ENCODE data around the gene LARP4. TPM values are rescaled to one million over a fixed set of nuclear protein-coding genes. Genes with fewer than 3 reads are reported as not detected.

The LARP4 gene
- polyA plus RNA-seq, 1 donor from 2014 or later = 17.8 TPM

GRCh38 chr12:50528800-50529199 lies 128.1 kb downstream of the LARP4 start:
- Histone ChIP-seq H3K9ac (ENCODE audit: low read length) (no peak overlapping the region), H3K9me3 (ENCODE audit: low read length) (no peaks in the 10 kb centered on the region), H3K4me3 (ENCODE audit: low read length) (no peak overlapping the region), H3K27ac (ENCODE audit: low read length) (no peak overlapping the region), H3K4me2 (ENCODE audit: low read length) (no peak overlapping the region), H3K9me2 (ENCODE audit: insufficient read depth, low read length) (no peaks in the 10 kb centered on the region), H4K20me1 (ENCODE audit: insufficient read depth) (peaks cover 4% of the 10 kb centered on the region), H2AFZ (ENCODE audit: low read depth, low read length) (no peak overlapping the region), H3K36me3 (ENCODE audit: insufficient read depth, low read length) (no peaks in the 10 kb centered on the region), H3K27me3 (ENCODE audit: insufficient read depth, low read depth, low read length) (no peaks in the 10 kb centered on the region), H3K79me2 (replicated peaks; ENCODE audit: insufficient read depth, low read length) (peaks cover 28% of the 10 kb centered on the region), H3F3A (ENCODE audit: insufficient read depth, low read length, poor library complexity, severe bottlenecking) (no peaks in the 10 kb centered on the region)
- TF ChIP-seq TAF1 (IDR thresholded peaks at IDR 0.05; ENCODE audit: low read depth) (no peak), SMC3 (conservative IDR thresholded peaks at IDR 0.05; ENCODE audit: poor library complexity) (no peak), RAD21 (conservative IDR thresholded peaks at IDR 0.05) (no peak), EZH2 (IDR thresholded peaks at IDR 0.05; ENCODE audit: borderline replicate concordance, insufficient read depth, low read length, poor library complexity, severe bottlenecking) (no peak), CTCF (IDR thresholded peaks at IDR 0.05; ENCODE audit: poor library complexity, severe bottlenecking) (no peak), MXI1 (conservative IDR thresholded peaks at IDR 0.05; ENCODE audit: poor library complexity, severe bottlenecking) (no peak), POLR2AphosphoS5 (IDR thresholded peaks at IDR 0.05) (no peak), EP300 (conservative IDR thresholded peaks at IDR 0.05; ENCODE audit: poor library complexity, severe bottlenecking) (no peak), REST (IDR thresholded peaks at IDR 0.05; ENCODE audit: borderline replicate concordance) (no peak)

GRCh38 chr12:50529345-50529744 lies 128.7 kb downstream of the LARP4 start:
- H3F3A ChIP-seq (ENCODE audit: insufficient read depth, low read length, poor library complexity, severe bottlenecking) = no peaks in the 10 kb centered on the region
- H3K9me3 ChIP-seq (ENCODE audit: low read length) = no peaks in the 10 kb centered on the region
- no peaks in the 10 kb centered on the region for H3K27me3 ChIP-seq (ENCODE audit: insufficient read depth, low read depth, low read length)
- H3K79me2 ChIP-seq (replicated peaks; ENCODE audit: insufficient read depth, low read length) = peaks cover 30% of the 10 kb centered on the region
- peaks cover 4% of the 10 kb centered on the region for H4K20me1 ChIP-seq (ENCODE audit: insufficient read depth)
- no peaks in the 10 kb centered on the region for H3K36me3 ChIP-seq (ENCODE audit: insufficient read depth, low read length)
- H3K9me2 ChIP-seq (ENCODE audit: insufficient read depth, low read length) = no peaks in the 10 kb centered on the region
- no peak overlapping the region for H3K4me2 ChIP-seq (ENCODE audit: low read length)
- H3K9ac ChIP-seq (ENCODE audit: low read length) = no peak overlapping the region
- H2AFZ ChIP-seq (ENCODE audit: low read depth, low read length) = no peak overlapping the region
- TF ChIP-seq RAD21 (conservative IDR thresholded peaks at IDR 0.05) (no peak), EP300 (conservative IDR thresholded peaks at IDR 0.05; ENCODE audit: poor library complexity, severe bottlenecking) (no peak), CTCF (IDR thresholded peaks at IDR 0.05; ENCODE audit: poor library complexity, severe bottlenecking) (no peak), EZH2 (IDR thresholded peaks at IDR 0.05; ENCODE audit: borderline replicate concordance, insufficient read depth, low read length, poor library complexity, severe bottlenecking) (no peak), REST (IDR thresholded peaks at IDR 0.05; ENCODE audit: borderline replicate concordance) (no peak), MXI1 (conservative IDR thresholded peaks at IDR 0.05; ENCODE audit: poor library complexity, severe bottlenecking) (no peak), TAF1 (IDR thresholded peaks at IDR 0.05; ENCODE audit: low read depth) (no peak), SMC3 (conservative IDR thresholded peaks at IDR 0.05; ENCODE audit: poor library complexity) (no peak), POLR2AphosphoS5 (IDR thresholded peaks at IDR 0.05) (no peak)
- H3K27ac ChIP-seq (ENCODE audit: low read length) = no peak overlapping the region
- H3K4me3 ChIP-seq (ENCODE audit: low read length) = no peak overlapping the region

All from neural cell (in vitro differentiated cells).